GM21367 (cell line): Measurements from ENCODE around the gene LRRC37B.
"Not testable (repeated sequence)": the region's sequence is repeated elsewhere in the genome, so short reads cannot be mapped to it uniquely, and the experiment has no call there.

ENCODE experiments used
- ATAC-seq: cut with Tn5 transposase; IDR thresholded peaks from one replicate; pipeline ENCODE4 v1.9.1; 2021; ENCODE audit not compliant: unreplicated experiment

LRRC37B gene

GRCh38 chr17:32006957-32007462 lies at the start of gene LRRC37B:
Gene LRRC37B, plus strand, starts transcription at chr17:32007383. Its CDS starts 14,010 bp downstream, at chr17:32021393.
- ATAC-seq = peak; percentile 79

GRCh38 chr17:31964131-31964530 lies 43.1 kb upstream of the LRRC37B start:
- ATAC-seq = not testable (repeated sequence)

DNA sequence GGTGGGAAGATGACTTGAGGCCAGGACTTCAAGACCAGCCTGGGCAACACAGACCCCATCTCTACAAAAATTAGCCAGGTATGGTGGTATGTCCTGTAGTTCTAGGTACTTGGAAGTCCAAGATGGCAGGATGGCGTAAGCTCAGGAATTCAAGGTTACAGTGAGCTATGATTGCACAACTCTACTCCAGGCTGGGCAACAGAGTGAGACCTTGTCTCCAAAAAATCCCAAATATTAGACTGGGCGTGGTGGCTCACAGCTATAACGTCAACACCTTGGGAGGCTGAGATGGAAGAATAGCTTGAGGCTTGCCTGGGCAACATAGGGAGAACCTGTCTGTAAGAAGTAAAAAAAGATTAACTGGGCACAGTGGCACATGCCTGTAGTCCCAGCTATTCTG lies 39.5 kb upstream of the LRRC37B start:
- no peak for ATAC-seq

DNA sequence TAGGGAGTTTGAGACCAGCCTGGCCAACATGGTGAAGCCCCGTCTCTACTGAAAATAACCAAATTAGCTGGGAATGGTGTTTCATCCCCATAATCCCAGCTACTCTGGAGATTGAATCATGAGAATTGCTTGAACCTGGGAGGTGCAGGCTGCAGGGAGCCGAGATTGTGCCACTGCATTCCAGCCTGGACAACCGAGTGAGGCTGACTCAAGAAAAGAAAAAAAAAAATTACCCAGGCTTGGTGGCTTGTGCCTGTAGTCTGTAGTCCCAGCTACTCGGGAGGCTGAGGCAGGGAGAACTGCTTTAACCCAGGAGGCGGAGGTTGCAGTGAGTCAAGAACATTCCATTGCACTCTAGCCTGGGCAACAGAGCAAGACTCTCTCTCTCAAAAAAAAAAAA lies 36.8 kb upstream of the LRRC37B start:
- not testable (repeated sequence) for ATAC-seq

- ATAC-seq = not testable (repeated sequence)
Observed at GRCh38 chr17:31974269-31975071, 32.7 kb upstream of the LRRC37B start.

- not testable (repeated sequence) for ATAC-seq
Observed at GRCh38 chr17:31975391-31975790, 31.8 kb upstream of the LRRC37B start.

DNA sequence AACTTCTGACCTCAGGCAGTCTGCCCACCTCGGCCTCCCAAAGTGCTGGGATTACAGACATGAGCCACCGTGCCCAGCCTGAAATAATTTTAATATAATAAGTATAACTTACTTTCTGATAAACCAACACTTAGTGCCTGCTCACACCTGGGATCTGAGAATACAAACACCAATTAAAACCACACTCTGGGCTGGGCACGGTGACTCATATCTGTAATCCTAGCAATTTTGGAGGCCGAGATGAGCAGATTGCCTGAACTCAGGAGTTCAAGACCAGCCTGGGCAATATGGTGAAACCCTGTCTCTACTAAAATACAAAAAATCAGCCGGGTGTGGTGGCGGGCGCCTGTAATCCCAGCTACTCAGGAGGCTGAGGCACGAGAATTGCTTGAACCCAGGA lies 15.4 kb upstream of the LRRC37B start:
- not testable (repeated sequence) for ATAC-seq

DNA sequence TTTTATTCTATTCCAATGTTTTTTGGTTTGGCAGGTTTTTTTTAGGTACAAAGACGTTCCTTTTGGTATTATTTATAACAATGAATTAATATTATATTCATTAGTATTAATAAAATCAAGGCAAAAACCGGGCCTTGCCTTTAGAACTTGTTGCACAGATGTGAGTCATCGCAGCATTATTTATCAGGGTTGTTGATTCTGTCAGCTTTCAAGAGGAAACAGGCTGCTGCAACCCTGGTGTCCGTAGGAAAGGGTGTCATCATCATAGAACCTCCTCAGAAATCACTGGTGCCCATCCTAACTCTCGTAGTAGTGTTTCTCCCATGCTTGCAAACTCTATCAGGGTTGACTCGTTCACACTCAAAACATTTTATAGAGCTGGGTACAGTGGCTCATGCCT lies 10.2 kb upstream of the LRRC37B start:
- no peak for ATAC-seq

DNA sequence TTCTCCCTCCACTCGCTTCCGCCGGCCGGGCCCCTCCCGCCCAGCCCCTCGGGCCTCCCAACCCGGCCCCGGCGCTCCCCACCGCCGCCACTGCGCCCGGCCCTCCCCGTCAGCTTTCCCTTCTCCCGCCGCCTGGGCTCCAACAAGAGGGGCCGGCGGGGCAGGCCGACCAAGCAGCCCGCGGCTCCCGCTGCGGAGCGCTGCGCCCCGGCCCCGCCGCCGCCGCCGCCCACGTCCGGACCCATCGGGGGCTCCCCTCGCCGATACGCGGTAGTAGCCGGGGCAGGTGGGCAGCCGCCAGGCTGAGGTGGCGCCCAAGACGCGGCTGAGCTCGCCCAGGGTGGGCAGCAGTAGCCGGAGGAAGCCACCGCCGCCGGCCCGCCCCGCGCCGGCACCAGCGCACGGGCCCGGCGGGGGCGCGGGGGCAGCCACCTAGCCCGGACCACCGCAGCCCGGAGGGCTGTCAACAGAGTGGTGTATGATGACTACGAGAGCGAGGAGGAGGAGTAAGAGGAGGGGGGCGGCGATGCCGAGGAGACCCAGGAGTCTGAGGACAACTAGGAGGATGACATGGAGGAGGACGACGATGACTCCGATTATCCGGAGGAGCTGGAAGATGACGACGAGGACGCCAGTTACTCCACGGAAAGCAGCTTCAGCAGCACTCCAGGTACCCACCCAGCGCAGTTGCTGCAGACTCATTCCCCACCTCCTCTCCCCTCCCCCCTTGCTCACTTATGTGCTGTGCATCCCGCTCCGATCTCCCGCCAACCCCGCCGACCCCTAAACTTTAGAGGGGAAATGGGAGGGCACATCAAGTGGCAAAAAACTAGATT lies 498 bp downstream of the LRRC37B start:
- ATAC-seq = no peak

DNA sequence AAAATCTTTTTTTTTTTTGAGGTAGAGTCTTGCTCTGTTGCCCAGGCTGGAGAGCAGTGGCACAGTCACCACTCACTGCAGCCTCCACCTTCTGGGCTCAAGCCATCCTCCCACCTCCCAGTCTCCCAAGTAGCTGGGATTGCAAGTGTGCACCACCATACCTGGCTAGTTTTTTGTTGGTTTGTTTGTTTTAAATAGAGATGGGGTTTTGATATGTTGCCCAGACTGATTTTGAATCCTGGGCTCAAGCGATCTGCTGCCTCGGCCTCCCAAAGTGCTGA lies 2.0 kb downstream of the LRRC37B start:
- ATAC-seq = no peak

GRCh38 chr17:32010114-32010513 lies 2.9 kb downstream of the LRRC37B start:
- ATAC-seq = no peak

GRCh38 chr17:32015245-32016013 lies 8.2 kb downstream of the LRRC37B start:
- no peak for ATAC-seq

DNA sequence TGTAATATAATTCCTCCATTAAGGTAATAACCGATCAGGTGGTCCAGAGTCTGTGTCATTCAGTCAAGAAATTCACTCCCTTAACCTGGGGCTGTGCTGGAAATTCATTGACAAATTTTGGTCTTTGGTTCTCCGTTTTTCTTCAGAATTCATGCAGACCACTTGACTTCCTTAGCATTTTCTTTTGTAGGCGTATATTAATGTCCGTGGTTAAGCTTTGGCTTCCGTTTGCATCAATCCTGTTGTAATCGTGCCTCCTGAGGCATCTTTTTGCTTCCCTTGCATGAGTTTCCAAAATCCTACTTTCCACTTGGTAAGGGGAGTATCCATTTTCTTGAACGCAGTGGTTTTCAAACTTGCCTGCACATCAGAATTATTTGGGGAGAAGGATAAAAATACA lies 9.0 kb downstream of the LRRC37B start:
- no peak for ATAC-seq

DNA sequence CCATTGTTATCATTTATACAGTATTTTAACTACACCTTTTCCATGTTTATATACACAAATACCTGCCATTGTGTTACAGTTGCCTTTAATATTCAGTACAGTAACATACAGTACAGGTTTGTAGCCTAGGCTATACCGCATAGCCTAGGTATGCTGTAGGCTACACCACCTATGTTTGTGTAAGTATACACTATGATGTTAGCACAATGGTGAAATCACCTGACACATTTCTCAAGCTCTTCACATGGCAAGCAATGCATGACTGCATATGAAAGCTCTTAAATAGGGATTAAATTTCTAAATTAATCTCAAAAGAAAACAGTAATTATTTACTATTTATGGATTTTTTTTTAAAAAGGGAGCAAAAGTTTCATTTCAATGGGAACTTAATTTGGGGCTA lies 12.0 kb downstream of the LRRC37B start:
- ATAC-seq = no peak

DNA sequence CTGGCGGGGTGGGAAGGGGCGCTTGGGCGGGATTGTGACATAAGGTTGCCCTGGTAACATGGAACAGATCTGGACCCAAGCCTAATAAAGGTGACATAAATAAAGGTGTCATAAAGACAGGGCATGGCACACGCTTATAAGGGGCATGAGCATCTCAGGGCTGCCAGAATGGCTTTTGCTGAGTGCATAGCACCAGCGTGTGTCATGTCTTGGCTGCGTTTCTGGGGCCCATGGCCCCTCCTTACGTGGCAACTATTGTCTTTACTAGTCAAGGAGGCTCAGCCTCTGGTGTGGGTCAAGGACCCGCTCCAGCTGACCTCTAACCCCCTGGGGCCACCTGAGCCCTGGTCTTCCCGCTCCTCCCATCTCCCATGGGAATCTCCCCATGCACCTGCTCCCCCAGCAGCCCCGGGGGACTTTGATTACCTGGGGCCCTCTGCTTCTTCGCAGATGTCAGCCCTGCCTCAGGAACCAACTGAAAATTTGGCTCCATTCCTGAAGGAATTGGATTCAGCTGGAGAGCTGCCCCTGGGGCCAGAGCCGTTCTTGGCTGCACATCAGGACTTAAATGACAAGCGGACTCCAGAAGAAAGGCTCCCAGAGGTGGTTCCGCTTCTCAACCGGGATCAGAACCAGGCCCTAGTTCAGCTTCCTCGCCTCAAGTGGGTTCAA lies 13.9 kb downstream of the LRRC37B start:
- no peak for ATAC-seq

GRCh38 chr17:32021615-32021955 lies 14.4 kb downstream of the LRRC37B start:
- no peak for ATAC-seq

GRCh38 chr17:32022554-32022953 lies 15.4 kb downstream of the LRRC37B start:
- ATAC-seq = not testable (repeated sequence)

DNA sequence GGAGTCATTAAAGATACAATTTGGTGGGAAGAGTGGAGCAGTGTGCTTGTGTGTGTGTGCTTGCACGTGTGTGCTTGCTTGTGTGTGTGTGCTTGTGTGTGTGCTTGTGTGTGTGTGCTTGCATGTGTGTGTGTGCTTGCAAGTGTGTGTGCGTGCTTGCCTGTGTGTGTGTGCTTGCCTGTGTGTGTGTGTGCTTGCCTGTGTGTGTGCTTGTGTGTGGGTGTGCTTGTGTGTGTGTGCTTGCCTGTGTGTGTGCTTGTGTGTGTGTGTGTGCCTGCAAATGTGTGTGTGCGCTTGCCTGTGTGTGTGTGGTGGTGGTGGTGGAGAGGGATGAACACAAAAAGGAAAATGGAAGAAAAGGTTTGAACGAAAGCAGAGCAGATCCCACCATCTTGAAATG lies 20.1 kb downstream of the LRRC37B start:
- ATAC-seq = not testable (repeated sequence)

DNA sequence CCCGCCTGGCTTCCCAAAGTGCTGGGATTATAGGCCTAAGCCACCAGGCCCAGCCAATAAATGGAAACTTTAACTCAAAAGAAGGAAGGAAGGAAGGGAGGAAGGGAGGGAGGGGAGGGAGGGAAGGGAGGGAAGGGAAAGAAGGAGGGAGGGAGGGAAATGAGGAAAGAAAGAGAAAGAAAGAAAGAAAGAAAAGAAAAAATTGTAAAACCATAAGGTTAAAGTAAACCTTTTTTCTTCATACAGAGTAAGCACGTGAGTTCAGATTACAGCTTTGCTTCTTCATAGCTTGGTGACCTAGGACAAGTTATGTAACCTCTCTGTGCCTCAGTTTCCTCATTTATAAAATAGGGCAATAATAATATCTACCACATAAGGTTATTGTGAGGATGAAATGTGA lies 26.0 kb downstream of the LRRC37B start:
- ATAC-seq = no peak

GRCh38 chr17:32033812-32034211 lies 26.6 kb downstream of the LRRC37B start:
- not testable (repeated sequence) for ATAC-seq

GRCh38 chr17:32040246-32040645 lies 33.1 kb downstream of the LRRC37B start:
- ATAC-seq = not testable (repeated sequence)
